IPS-20b (cell line): Measurements from ENCODE around the gene ADAM11.
A peak's percentile ranks its signal among the peaks of the same experiment; 100 is the strongest.

Source experiments
- H3K27ac ChIP-seq: one replicate; pipeline ENCODE4 v1.5.1; 2013; ENCODE audit warnings: low read length
- H3K27me3 ChIP-seq: 2 replicates; pipeline ENCODE4 v1.6.1; 2013; ENCODE audit warnings: mild to moderate bottlenecking, low read length, inconsistent platforms; ENCODE audit not compliant: insufficient read depth
- H3K36me3 ChIP-seq: 2 replicates; pipeline ENCODE4 v1.6.1; 2013; ENCODE audit warnings: low read depth, mild to moderate bottlenecking, inconsistent platforms, low read length, moderate library complexity; ENCODE audit not compliant: insufficient read depth
- H3K4me1 ChIP-seq: 2 replicates; pipeline ENCODE4 v1.6.1; 2013; ENCODE audit warnings: mild to moderate bottlenecking, control low read depth, inconsistent platforms, low read length, moderate library complexity; ENCODE audit not compliant: insufficient read depth
- H3K4me3 ChIP-seq: 2 replicates; pipeline ENCODE4 v1.5.1; 2013; ENCODE audit warnings: mild to moderate bottlenecking, low read length, inconsistent platforms
- H3K9ac ChIP-seq: 2 replicates; pipeline ENCODE4 v1.6.1; 2013; ENCODE audit warnings: low read depth, mild to moderate bottlenecking, inconsistent platforms, low read length, moderate library complexity
- H3K9me3 ChIP-seq: 2 replicates; pipeline ENCODE4 v1.6.1; 2013; ENCODE audit warnings: mild to moderate bottlenecking, low read depth, low read length, inconsistent platforms; ENCODE audit not compliant: insufficient read depth

ADAM11 gene

GRCh38 chr17:44759086-44759915 is 513 bp downstream of the ADAM11 start:
- Histone ChIP-seq H3K36me3 (no peaks in the 10 kb centered on the region), H3K27me3 (peaks cover 50% of the 10 kb centered on the region), H3K27ac (no peak overlapping the region), H3K4me3 (peak overlapping the region; percentile 54), H3K9me3 (no peaks in the 10 kb centered on the region), H3K4me1 (no peaks in the 10 kb centered on the region), H3K9ac (no peak overlapping the region)

GRCh38 chr17:44759916-44760243 is 1.1 kb downstream of the ADAM11 start:
- Histone ChIP-seq H3K9ac (no peak overlapping the region), H3K27ac (no peak overlapping the region), H3K4me1 (no peaks in the 10 kb centered on the region), H3K9me3 (no peaks in the 10 kb centered on the region), H3K27me3 (peaks cover 50% of the 10 kb centered on the region), H3K4me3 (no peak overlapping the region), H3K36me3 (no peaks in the 10 kb centered on the region)

GRCh38 chr17:44760474-44761308 is 1.9 kb downstream of the ADAM11 start:
- H3K36me3 ChIP-seq, result no peaks in the 10 kb centered on the region

GRCh38 chr17:44761932-44762810 is 3.4 kb downstream of the ADAM11 start:
- H3K27me3 ChIP-seq, result peaks cover 46% of the 10 kb centered on the region
- no peak overlapping the region for H3K9ac ChIP-seq
- H3K36me3 ChIP-seq, result no peaks in the 10 kb centered on the region
- H3K4me1 ChIP-seq, result no peaks in the 10 kb centered on the region
- no peaks in the 10 kb centered on the region for H3K9me3 ChIP-seq
- H3K4me3 ChIP-seq, result no peak overlapping the region
- no peak overlapping the region for H3K27ac ChIP-seq

More at GRCh38 chr17:44760474-44761308, 1.9 kb downstream of the ADAM11 start:
- Histone ChIP-seq H3K9me3 (no peaks in the 10 kb centered on the region), H3K9ac (no peak overlapping the region), H3K4me3 (no peak overlapping the region), H3K4me1 (no peaks in the 10 kb centered on the region), H3K27ac (no peak overlapping the region), H3K27me3 (peaks cover 50% of the 10 kb centered on the region)

GRCh38 chr17:44763170-44763569 is 4.4 kb downstream of the ADAM11 start:
- peaks cover 4% of the 10 kb centered on the region; the same call in 1 of the 2 replicates for H3K4me1 ChIP-seq

GRCh38 chr17:44765965-44766364 is 7.2 kb downstream of the ADAM11 start:
- Histone ChIP-seq H3K9me3 (no peaks in the 10 kb centered on the region), H3K4me3 (no peak overlapping the region), H3K9ac (no peak overlapping the region), H3K27me3 (peaks cover 12% of the 10 kb centered on the region), H3K27ac (no peak overlapping the region), H3K4me1 (peaks cover 4% of the 10 kb centered on the region; the same call in 1 of the 2 replicates), H3K36me3 (no peaks in the 10 kb centered on the region)

More at GRCh38 chr17:44763170-44763569, 4.4 kb downstream of the ADAM11 start:
- Histone ChIP-seq H3K36me3 (no peaks in the 10 kb centered on the region), H3K9ac (no peak overlapping the region), H3K27ac (no peak overlapping the region), H3K9me3 (no peaks in the 10 kb centered on the region), H3K4me3 (no peak overlapping the region), H3K27me3 (peaks cover 36% of the 10 kb centered on the region)

- no peaks in the 10 kb centered on the region for H3K36me3 ChIP-seq
- H3K27ac ChIP-seq, result no peak overlapping the region
- H3K4me3 ChIP-seq, result no peak overlapping the region
- no peaks in the 10 kb centered on the region for H3K9me3 ChIP-seq
- H3K27me3 ChIP-seq, result peaks cover 6% of the 10 kb centered on the region
- peaks cover 4% of the 10 kb centered on the region; the same call in 1 of the 2 replicates for H3K4me1 ChIP-seq
- H3K9ac ChIP-seq, result no peak overlapping the region
Observed at GRCh38 chr17:44766409-44767038, 7.7 kb downstream of the ADAM11 start.

GRCh38 chr17:44767493-44767892 is 8.7 kb downstream of the ADAM11 start:
- H3K9me3 ChIP-seq, result no peaks in the 10 kb centered on the region
- H3K4me1 ChIP-seq, result peaks cover 4% of the 10 kb centered on the region; the same call in 1 of the 2 replicates
- no peak overlapping the region for H3K9ac ChIP-seq
- H3K36me3 ChIP-seq, result no peaks in the 10 kb centered on the region
- peaks cover 4% of the 10 kb centered on the region; the same call in 1 of the 2 replicates for H3K27me3 ChIP-seq
- no peak overlapping the region for H3K4me3 ChIP-seq
- H3K27ac ChIP-seq, result no peak overlapping the region

- Histone ChIP-seq H3K27ac (no peak overlapping the region), H3K9ac (no peak overlapping the region), H3K27me3 (peaks cover 4% of the 10 kb centered on the region), H3K4me1 (peaks cover 4% of the 10 kb centered on the region; the same call in 1 of the 2 replicates), H3K4me3 (no peak overlapping the region), H3K36me3 (no peaks in the 10 kb centered on the region), H3K9me3 (no peaks in the 10 kb centered on the region)
Observed at GRCh38 chr17:44768505-44769142, 9.8 kb downstream of the ADAM11 start.

GRCh38 chr17:44769230-44769629 is 10.4 kb downstream of the ADAM11 start:
- H3K9ac ChIP-seq, result no peak overlapping the region
- no peak overlapping the region for H3K27ac ChIP-seq
- peaks cover 4% of the 10 kb centered on the region for H3K27me3 ChIP-seq
- H3K4me3 ChIP-seq, result no peak overlapping the region
- no peaks in the 10 kb centered on the region for H3K9me3 ChIP-seq
- H3K36me3 ChIP-seq, result no peaks in the 10 kb centered on the region
- H3K4me1 ChIP-seq, result peaks cover 4% of the 10 kb centered on the region; the same call in 1 of the 2 replicates
